Kidney epithelial cell (primary cell): ENCODE data around the gene LYAR. TPM values are rescaled to one million over a fixed set of nuclear protein-coding genes. Genes with fewer than 3 reads are reported as not detected.
A peak's percentile ranks its signal among the peaks of the same experiment; 100 is the strongest.
"Not testable (repeated sequence)": the region's sequence is repeated elsewhere in the genome, so short reads cannot be mapped to it uniquely, and the experiment has no call there.

Source experiments
- DNase-seq: peaks from one replicate; pipeline ENCODE4 v3.0.0-alpha.2; 2010; ENCODE audit warnings: low read depth
- H3K27me3 ChIP-seq: 2 replicates; pipeline ENCODE4 v1.6.0; 2011; ENCODE audit warnings: low read length; ENCODE audit not compliant: control insufficient read depth, insufficient read depth
- H3K36me3 ChIP-seq: 2 replicates; pipeline ENCODE4 v1.5.1; 2011; ENCODE audit warnings: low read length; ENCODE audit not compliant: control insufficient read depth, insufficient read depth
- H3K4me3 ChIP-seq: 2 replicates; pipeline ENCODE4 v1.5.1; 2011; ENCODE audit warnings: low read depth, mild to moderate bottlenecking, control low read depth, low read length
- total RNA-seq: library from RNA; depleted of rRNA; stranded (reverse); fragments of >200 nt; gene quantifications from 2 replicates; pipeline ENCODE4 v1.2.3, GENCODE V29; 2015
- TF ChIP-seq, protein P1 (sequence below): IDR thresholded peaks from 2 replicates; pipeline ENCODE4 v1.5.1; 2011; ENCODE audit warnings: mild to moderate bottlenecking, moderate library complexity, low read length, control low read depth, inconsistent platforms; ENCODE audit not compliant: insufficient read depth, poor library complexity, severe bottlenecking

Gene LYAR
- total RNA-seq, 1 donor from 2014 or later: 21.0 TPM

DNA sequence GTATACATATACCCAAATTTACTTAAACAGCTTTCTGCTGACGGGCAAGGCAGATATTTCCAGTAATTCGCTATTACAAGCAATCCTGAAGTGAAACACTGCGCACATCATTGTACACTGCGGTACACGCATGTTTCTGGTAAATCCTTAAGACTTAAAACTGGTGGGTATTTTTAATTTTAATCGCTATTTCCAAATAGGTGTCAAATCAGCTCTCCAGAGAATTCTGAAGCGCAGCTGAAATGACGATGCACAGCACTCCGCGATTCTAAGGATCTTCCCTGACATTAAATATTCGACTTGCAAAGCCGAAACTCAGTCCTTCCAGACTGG, 42.3 kb downstream of the LYAR start:
- no peaks in the 10 kb centered on the region for H3K27me3 ChIP-seq
- no peak for DNase-seq
- H3K4me3 ChIP-seq: peak overlapping the region; percentile 83
- H3K36me3 ChIP-seq: no peaks in the 10 kb centered on the region
- TF ChIP-seq, protein P1, sequence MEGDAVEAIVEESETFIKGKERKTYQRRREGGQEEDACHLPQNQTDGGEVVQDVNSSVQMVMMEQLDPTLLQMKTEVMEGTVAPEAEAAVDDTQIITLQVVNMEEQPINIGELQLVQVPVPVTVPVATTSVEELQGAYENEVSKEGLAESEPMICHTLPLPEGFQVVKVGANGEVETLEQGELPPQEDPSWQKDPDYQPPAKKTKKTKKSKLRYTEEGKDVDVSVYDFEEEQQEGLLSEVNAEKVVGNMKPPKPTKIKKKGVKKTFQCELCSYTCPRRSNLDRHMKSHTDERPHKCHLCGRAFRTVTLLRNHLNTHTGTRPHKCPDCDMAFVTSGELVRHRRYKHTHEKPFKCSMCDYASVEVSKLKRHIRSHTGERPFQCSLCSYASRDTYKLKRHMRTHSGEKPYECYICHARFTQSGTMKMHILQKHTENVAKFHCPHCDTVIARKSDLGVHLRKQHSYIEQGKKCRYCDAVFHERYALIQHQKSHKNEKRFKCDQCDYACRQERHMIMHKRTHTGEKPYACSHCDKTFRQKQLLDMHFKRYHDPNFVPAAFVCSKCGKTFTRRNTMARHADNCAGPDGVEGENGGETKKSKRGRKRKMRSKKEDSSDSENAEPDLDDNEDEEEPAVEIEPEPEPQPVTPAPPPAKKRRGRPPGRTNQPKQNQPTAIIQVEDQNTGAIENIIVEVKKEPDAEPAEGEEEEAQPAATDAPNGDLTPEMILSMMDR: no peak

DNA sequence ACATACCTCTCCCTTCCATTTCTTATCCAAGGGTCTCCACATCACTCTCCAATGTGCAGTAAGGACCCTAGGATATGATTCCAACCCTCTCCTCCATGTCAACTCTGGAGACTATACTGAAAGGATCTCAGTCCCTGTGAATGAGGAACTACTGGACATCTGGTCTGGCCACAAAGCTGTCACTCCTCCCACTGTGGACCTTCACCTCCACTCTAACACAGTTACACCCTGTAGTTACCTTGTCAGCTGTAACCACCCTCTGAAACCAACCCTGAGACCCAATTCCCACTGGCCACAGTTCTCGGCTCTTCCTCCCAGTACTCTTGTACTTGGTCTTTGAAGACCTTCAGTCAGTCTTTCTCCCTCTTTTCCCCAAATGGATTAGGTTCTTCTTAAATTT, 44.8 kb downstream of the LYAR start:
- TF ChIP-seq, protein P1: no peak
- no peak overlapping the region for H3K4me3 ChIP-seq
- no peak for DNase-seq
- no peaks in the 10 kb centered on the region for H3K27me3 ChIP-seq
- no peaks in the 10 kb centered on the region for H3K36me3 ChIP-seq

DNA sequence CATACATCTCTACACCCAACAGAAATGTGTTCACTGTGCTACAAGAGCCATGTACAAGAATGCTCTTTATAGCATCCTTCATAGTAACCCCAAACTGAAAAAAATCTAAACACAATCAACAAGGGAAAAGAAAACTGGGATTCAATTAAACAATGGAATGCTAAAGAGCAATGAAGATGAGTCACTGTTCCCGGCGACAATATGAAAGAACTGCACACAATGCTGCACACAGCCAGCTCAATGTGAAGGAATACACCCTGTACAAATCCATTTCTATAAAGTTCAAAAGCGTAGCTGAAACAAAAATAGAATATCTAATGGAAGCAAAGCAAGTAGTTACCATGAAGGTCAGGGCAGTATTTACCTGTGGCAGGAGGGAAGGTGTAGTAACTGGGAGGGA, 50.4 kb downstream of the LYAR start:
- H3K4me3 ChIP-seq, H3K27me3 ChIP-seq, DNase-seq, H3K36me3 ChIP-seq: not testable (repeated sequence)

- TF ChIP-seq, protein P1: no peak
- peaks cover 5% of the 10 kb centered on the region for H3K27me3 ChIP-seq
- no peaks in the 10 kb centered on the region for H3K36me3 ChIP-seq
- no peak overlapping the region for H3K4me3 ChIP-seq
- DNase-seq: no peak
These were observed 56.3 kb downstream of the LYAR start for GRCh38 chr4:4233610-4234009.

DNA sequence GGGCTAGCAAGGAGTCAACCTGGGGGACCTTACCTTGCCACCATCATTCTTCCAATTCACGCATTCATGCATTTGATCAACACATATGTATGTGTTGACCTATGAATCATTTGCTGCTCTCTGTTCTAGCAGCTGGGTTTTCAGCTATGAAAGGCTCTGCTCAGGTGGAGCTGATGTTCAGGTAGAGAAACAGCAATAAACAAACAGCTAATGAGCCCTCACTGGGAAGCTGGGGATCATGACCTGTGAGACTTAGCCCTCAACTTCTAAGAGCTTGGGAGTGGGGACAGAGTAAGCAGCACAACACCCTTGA, 61.6 kb downstream of the LYAR start:
- no peak for DNase-seq
- Histone ChIP-seq H3K4me3 (no peak overlapping the region), H3K27me3 (peaks cover 41% of the 10 kb centered on the region), H3K36me3 (no peaks in the 10 kb centered on the region)
- TF ChIP-seq, protein P1: no peak

DNA sequence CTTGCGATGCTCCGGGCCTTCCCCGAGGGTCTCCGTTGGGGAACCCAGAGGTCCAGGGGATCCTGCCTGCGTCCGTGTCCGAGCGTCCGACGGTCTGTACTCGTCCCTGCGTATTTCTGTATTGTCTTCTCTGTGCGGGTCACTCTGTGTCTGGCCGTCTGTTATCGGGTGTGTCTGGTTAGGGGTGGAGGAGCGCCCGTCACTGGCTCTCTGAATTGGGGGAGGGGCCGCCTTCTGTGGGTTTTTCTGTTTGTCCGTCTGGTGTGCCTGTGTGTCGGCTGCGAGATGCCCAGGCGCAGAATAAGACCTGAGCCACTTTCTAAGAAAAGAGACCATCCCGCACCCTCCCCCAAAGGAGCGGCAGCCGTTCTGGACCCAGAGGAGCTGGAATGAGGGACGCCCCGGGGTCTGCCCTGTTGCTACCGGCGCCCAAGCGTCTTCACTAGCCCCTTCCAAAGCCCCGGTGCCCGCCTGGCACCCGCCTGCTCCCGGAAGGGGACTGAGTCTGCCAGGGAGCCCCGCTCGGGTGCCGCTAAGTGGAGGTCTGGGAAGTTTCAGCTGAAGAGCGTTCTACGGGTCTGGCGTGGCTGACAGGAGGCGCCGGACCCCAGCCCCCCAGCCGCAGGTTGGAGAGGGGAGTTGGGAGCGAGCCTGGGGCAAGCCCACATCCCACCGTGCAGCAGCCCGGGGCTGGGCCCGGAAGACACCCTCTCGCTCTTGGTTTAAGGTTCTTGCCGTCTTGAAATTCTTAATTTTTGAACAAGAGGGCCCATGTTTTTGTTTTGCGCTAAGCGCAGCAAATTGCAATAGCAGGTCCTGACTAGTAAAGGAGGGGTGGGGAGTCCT, 62.2 kb downstream of the LYAR start:
- TF ChIP-seq, protein P1: no peak
- Histone ChIP-seq H3K4me3 (no peak overlapping the region), H3K27me3 (peaks cover 41% of the 10 kb centered on the region), H3K36me3 (no peaks in the 10 kb centered on the region)
- DNase-seq: no peak
